ENCODE results near the gene MED17.
"Not testable (repeated sequence)": the region's sequence is repeated elsewhere in the genome, so short reads cannot be mapped to it uniquely, and the experiment has no call there.

The MED17 gene

DNA sequence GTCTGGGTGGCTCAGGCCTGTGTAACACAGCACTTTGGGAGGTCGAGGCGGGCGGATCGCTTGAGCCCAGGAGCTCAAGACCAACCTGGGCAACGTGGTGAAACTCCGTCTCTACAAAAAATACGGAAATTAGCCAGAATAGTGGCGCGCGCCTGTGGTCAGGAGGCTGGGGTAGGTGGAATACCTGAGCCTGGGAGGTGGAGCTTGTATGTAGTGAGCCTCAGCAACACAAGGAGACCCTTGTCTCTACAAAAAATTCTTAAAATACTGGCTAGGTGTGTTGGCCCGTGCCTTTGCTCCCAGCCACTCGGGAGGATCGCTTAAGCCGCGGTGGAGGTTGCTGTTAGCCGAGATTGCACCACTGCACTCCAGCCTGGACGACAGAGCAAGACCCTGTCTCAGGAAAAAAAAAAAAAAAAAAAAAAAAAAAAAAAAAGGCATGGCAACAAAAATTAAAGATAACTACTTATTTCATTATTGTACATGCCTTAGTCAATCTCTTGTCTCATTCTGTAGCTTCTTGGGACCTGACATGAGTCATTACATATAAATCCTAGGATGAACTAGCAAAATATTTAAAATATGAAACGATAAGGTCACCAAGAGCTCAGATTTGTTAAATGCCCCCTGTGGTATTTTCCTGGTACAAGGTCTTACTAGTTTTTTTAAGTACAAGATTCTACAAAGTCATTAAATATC is 43.9 kb upstream of the MED17 start:
- TF ChIP-seq, protein P1, sequence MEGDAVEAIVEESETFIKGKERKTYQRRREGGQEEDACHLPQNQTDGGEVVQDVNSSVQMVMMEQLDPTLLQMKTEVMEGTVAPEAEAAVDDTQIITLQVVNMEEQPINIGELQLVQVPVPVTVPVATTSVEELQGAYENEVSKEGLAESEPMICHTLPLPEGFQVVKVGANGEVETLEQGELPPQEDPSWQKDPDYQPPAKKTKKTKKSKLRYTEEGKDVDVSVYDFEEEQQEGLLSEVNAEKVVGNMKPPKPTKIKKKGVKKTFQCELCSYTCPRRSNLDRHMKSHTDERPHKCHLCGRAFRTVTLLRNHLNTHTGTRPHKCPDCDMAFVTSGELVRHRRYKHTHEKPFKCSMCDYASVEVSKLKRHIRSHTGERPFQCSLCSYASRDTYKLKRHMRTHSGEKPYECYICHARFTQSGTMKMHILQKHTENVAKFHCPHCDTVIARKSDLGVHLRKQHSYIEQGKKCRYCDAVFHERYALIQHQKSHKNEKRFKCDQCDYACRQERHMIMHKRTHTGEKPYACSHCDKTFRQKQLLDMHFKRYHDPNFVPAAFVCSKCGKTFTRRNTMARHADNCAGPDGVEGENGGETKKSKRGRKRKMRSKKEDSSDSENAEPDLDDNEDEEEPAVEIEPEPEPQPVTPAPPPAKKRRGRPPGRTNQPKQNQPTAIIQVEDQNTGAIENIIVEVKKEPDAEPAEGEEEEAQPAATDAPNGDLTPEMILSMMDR (IDR thresholded peaks at IDR 0.05; ENCODE audit: low read depth, low read length), result no peak
- peak overlapping the region; percentile 93 for H3K4me3 ChIP-seq (ENCODE audit: low read depth, low read length)

DNA sequence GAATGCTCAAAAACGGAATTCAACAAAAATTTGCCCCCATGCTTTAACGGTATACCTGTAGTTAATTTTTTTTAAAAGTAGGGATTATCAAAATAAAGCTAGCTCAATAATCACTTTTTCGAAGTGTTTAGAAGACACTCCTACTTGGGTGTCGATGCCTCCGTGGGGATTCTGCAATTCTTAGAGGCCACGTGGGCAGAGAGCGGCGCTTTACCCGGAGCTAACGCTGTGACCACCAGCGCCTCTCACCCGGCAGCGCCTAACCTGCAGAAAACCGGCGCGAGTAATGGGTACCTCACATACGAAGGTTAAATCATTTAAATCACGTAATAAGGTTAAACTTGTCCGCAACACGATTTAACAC is 43.4 kb upstream of the MED17 start:
- TF ChIP-seq, protein P1 (IDR thresholded peaks at IDR 0.05; ENCODE audit: low read depth, low read length), result no peak
- H3K4me3 ChIP-seq (ENCODE audit: low read depth, low read length), result peak overlapping the region; percentile 93

DNA sequence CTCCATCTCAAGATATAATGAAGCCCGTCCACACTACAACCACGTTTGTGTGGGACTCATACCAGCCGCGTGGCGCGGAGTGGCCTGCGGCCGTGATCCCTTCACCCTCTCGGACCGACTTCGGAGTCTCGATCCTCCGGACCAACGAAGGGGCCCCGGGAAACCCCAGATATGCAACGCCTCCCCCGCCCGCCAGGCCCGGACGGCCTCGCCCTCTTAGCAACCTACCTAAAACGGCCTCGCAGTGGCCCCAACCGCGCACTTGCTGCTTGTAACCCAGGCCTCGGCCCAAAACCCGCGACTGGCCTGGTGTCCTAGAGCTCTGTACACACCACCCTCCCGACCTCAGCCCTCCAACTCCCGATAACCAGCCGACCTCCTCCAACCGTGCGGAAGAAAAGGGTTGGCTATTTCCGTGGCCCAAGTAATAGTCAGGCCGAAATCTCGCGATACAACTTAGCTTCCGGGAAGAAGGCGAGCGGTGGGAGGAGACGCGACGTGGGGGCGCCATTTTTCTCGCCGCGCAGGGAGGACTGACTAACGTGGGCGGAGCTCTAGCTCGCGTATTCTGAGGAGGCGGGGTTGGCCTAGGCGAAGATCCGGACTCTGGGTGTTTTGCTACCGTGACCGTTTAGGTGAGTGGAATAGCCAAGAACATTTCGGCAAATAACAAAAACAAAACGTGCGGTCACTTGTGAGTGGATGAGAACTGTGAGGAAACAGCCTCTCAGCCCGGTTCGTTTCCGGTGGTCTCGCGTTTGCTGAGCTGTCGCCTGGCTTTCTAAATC is 42.8 kb upstream of the MED17 start, which contains the start of the genes C11orf54 and TAF1D:
C11orf54 (plus strand) TSS at position 579 of the 788 bp plus-strand sequence. CDS start 5,722 bp downstream, outside the sequence.
TAF1D (minus strand) TSS at position 402 of the 788 bp plus-strand sequence. CDS start 2,191 bp downstream, outside the sequence.
- peak within 1 kb of the TSS; percentile 93 for H3K4me3 ChIP-seq (ENCODE audit: low read depth, low read length)
- TF ChIP-seq, protein P1 (IDR thresholded peaks at IDR 0.05; ENCODE audit: low read depth, low read length), result no peak

DNA sequence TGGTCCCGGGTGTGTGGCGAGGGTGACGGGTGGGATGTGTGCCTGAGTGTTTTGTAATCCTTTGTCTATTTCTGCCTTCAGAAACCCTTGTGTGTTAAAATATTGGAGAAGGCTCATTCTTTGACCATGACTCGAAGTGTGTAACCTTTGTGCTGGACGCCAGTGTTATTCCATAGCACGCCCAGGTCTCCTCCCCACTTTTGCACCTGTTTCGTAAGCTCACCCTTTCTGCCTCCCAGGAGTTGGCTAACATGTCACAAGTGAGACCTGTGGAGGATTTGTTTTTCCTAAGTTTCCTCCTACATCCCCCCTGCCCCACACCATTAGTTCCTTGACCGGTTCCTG is 42.2 kb upstream of the MED17 start:
- H3K4me3 ChIP-seq (ENCODE audit: low read depth, low read length), result peak overlapping the region; percentile 93
- TF ChIP-seq, protein P1 (IDR thresholded peaks at IDR 0.05; ENCODE audit: low read depth, low read length), result no peak

DNA sequence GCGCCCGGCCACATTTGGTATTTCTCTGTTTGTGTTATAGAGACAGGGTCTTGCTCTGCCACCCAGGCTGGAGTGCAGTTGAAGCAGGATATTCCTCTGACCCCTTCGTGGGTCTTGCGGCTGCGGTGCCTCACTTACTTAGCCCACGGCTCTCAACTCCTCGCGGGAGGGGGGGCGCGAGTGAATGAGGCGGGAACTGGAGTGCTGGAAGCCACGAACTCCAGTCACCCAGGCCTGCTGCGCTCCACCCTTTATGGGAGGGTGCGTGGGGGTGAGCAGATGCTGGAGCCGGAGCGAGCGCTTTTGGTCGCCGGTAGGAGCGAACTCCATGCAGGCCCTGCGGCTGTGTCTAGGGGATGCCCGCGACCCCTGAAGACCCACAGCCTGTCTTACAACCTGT is 40.8 kb upstream of the MED17 start:
- no peak overlapping the region for H3K4me3 ChIP-seq (ENCODE audit: low read depth, low read length)
- TF ChIP-seq, protein P1 (IDR thresholded peaks at IDR 0.05; ENCODE audit: low read depth, low read length), result no peak

DNA sequence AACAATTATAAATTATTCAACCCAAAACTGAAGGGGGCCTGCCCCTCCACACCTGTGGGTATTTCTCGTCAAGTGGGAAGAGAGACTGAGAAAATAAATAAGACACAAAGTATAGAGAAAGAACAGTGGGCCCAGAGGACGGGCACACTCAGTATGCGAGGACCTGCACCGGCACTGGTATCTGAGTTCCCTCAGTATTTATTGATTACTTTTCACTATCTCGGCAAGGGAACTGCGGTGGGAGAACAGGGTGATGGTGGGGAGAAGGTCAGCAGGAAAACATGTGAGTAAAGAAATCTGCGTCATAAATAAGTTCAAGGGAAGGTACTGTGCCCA is 39.4 kb upstream of the MED17 start:
- no peak overlapping the region for H3K4me3 ChIP-seq (ENCODE audit: low read depth, low read length)
- TF ChIP-seq, protein P1 (IDR thresholded peaks at IDR 0.05; ENCODE audit: low read depth, low read length), result no peak

DNA sequence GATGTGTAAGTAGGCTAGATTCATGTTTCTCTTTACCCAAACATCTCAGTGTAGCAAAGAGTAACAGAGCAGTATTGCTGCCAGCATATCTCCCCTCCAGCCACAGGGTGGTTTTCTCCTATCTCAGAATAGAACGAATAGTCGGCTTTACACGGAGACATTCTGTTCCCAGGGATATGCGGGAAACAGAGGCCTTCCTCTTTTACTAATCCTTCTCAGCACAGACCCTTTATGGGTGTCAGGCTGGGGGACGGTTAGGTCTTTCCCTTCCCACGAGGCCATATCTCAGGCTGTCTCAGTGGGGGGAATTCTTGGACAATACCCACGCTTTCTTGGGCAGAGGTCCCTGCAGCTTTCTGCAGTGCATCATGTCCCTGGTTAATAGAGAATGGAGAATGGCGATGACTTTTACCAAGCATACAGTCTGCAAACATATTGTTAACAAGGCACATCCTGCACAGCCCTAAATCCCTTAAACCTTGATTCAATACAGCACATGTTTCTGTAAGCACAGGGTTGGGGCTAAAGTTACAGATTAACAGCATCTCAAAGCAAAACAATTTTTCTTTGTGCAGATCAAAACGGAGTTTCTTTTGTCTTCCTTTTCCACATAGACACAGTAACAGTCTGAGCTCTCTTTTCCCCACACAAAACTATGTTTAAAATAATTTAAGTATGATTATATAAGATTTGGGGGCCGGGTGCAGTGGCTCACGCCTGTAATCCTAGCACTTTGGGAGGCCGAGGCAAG is 38.9 kb upstream of the MED17 start:
- not testable (repeated sequence) for H3K4me3 ChIP-seq (ENCODE audit: low read depth, low read length)

All from WI38 (cell line).